Fibroblast of mammary gland (primary cell): Measurements from ENCODE around the gene OR5AU1.

Source experiments
- DNase-seq: peaks from one replicate; pipeline ENCODE4 v3.0.0-alpha.2; 2010; ENCODE audit warnings: low read depth
- H3K4me3 ChIP-seq: 2 replicates; pipeline ENCODE4 v1.5.1; 2011; ENCODE audit warnings: low read depth, mild to moderate bottlenecking, low read length, moderate library complexity; ENCODE audit not compliant: control insufficient read depth
- CTCF ChIP-seq: conservative IDR thresholded peaks from 2 replicates; pipeline ENCODE4 v1.5.1; 2011; ENCODE audit warnings: low read depth, low read length, inconsistent platforms; ENCODE audit not compliant: control insufficient read depth, insufficient read depth

OR5AU1 gene

DNA sequence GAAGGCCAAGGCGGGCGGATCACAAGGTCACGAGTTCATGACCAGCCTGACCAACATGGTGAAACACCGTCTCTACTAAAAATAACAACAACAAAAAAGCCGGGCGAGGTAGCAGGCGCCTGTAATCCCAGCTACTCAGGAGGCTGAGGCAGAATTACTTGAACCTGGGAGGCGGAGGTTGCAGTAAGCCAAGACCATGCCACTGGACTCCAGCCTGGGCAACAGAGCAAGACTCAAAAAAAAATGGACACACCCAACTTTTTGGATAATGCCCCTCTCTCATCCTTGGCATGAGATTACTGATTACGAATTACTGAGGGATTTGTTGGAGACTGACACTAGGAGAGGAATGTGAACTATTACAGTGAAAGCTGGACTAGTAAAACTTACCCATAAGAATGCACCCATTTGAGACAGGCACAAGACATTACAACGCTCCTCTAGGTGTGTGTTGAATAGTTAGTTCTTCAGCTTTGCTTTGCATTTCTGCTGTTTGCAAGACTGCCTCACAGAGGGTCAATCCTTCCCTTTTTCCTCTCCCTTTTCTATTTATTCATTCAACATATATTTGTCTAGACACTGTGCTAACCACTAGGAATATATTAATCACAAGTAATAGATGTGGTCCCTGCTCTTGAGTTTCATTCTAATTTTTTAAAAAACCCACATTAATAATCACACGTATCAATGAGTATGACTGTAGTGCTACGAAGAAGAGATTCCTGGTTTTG, 46.0 kb upstream of the OR5AU1 start:
- TF ChIP-seq CTCF: no peak
- no peak overlapping the region for H3K4me3 ChIP-seq
- DNase-seq: no peak

DNA sequence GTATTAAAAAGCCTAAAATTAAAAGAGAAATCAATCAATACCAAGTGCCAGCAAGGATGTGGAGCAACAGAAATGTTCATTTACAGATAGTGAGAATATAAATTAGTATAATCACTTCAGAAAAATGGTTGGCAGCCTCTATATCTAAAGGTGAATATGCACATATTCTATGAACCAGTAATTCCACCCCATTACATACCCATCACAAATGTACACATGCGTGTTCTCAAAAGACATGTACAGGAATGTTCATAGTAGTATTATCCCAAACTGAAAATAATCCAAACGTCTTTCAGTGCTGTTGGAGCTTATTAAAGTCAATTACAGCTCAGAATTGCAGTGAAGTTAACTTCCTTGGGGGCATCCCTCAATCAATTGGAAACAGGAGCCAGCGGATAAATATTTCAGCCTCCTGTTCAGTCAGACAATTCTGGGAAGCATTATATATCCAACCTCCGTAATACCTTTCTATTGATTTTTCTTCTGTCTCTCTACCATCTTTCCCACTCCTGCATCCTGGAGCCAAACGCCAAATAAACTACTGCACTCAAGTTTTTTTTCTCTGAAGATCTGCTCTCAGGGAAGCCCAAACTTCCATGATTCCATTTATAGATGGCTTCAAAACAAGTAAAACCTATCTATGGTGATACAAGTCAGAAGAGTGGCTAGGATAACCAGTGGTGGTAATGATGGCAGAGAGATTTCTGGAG, 45.0 kb upstream of the OR5AU1 start:
- no peak for DNase-seq
- TF ChIP-seq CTCF: no peak
- no peak overlapping the region for H3K4me3 ChIP-seq

- no peak for TF ChIP-seq CTCF
- no peak for DNase-seq
- H3K4me3 ChIP-seq: no peak overlapping the region
Observed at GRCh38 chr14:21199611-21200560, 44.0 kb upstream of the OR5AU1 start.

GRCh38 chr14:21197418-21198205, 41.7 kb upstream of the OR5AU1 start:
- H3K4me3 ChIP-seq: no peak overlapping the region
- TF ChIP-seq CTCF: no peak
- no peak for DNase-seq

GRCh38 chr14:21194597-21194996, 38.7 kb upstream of the OR5AU1 start:
- DNase-seq: no peak
- TF ChIP-seq CTCF: no peak
- H3K4me3 ChIP-seq: no peak overlapping the region
